Adrenal gland (tissue), 12 donors: ENCODE data around the gene ELL. TPM values are rescaled to one million over a fixed set of nuclear protein-coding genes. Genes with fewer than 3 reads are reported as not detected.

Experiments used
- DNase-seq, 7 donors: peaks; one replicate each; pipeline ENCODE4 v3.0.0-alpha.2; 2019 to 2020
- H3K27ac ChIP-seq, 5 donors: fragments of 200-600 bp; sonication (generic) in 4 of 5; 1 replicate in 3 of 5; 2 replicates in 2 of 5; pipeline versions ENCODE4 v1.5.1 to v1.8.0; 2016 to 2020; ENCODE audit warnings: mild to moderate bottlenecking in 1 of 5
- H3K27me3 ChIP-seq: fragments of 200-600 bp; 2 replicates; pipeline ENCODE4 v1.8.0; 2021
- H3K36me3 ChIP-seq, 2 donors: fragments of 200-600 bp; replicated peaks in 1 of 2; 1 replicate in 1 of 2; 2 replicates in 1 of 2; pipeline versions ENCODE4 v1.5.1 to v1.8.0; 2018 to 2022
- H3K4me1 ChIP-seq, 2 donors: fragments of 200-600 bp; replicated peaks in 1 of 2; 1 replicate in 1 of 2; 2 replicates in 1 of 2; pipeline versions ENCODE4 v1.5.1 to v1.8.0; 2018 to 2021
- H3K4me3 ChIP-seq, 4 donors: fragments of 200-600 bp; sonication (generic) in 3 of 4; one replicate each; pipeline ENCODE4 v1.5.1; 2016 to 2018
- H3K9me3 ChIP-seq, 3 donors: fragments of 200-600 bp; sonication (generic) in 1 of 3; replicated peaks in 1 of 3; 1 replicate in 2 of 3; 2 replicates in 1 of 3; pipeline versions ENCODE4 v1.5.1 to v1.8.0; 2016 to 2021
- POLR2A ChIP-seq, 2 donors: fragments of 450-650 bp; IDR thresholded peaks; one replicate each; pipeline ENCODE4 v1.6.1; 2017; ENCODE audit warnings: antibody characterized with exemption in 2 of 2, mild to moderate bottlenecking in 2 of 2, moderate library complexity in 1 of 2
- WGBS, 4 donors: extraction: QIAGEN DNeasy Blood & Tissue Kit in 2 of 4; methylation state at CpG; one replicate each; pipeline versions ENCODE4 v1.1.5 to v1.1.7; 2013 to 2017; 5-methylcytosine and 5-hydroxymethylcytosine counted together
- intact Hi-C, 2 donors: fragments of 100-400 bp; cut with DNase I; formaldehyde crosslinking; loops; one replicate each; pipeline versions ENCODE4 v1.14.1 to v1.15.0; 2022 to 2023
- polyA plus RNA-seq, 3 donors: library from polyadenylated mRNA; stranded (reverse); fragments of 200-250 nt in 2 of 3; fragments of 350-450 nt in 1 of 3; fragmentation: Illumina TruSeq in 1 of 3; extraction: RNeasy Lipid Tissue Mini Kit (QIAGEN cat#74804) in 1 of 3; gene quantifications; one replicate each; pipeline ENCODE4 v1.2.3, GENCODE V29; 2013 to 2014
- total RNA-seq, 9 donors: library from RNA; depleted of rRNA in 4 of 9; stranded (reverse); fragments of >200 nt in 4 of 9; fragments of 120-200 nt in 1 of 9; fragmentation: NEBNext Ultra II Directional in 1 of 9; extraction: Animal tissue kit (Norgen Biotek cat#: 25700) in 1 of 9; gene quantifications; one replicate each; pipeline versions ENCODE4 v1.1.0 to v1.2.4, GENCODE V29; 2013 to 2023
- TF ChIP-seq, protein P1 (sequence below), 6 experiments: fragments of 450-650 bp in 4 of 6; fragments of 200-600 bp in 2 of 6; sonication (generic) in 1 of 6; IDR thresholded peaks; 1 replicate in 5 of 6; 2 replicates in 1 of 6; pipeline versions ENCODE4 v1.5.1 to v1.8.0; 2016 to 2021; ENCODE audit warnings: antibody characterized with exemption in 6 of 6, mild to moderate bottlenecking in 2 of 6, moderate library complexity in 1 of 6
- donor health status: healthy with polysubstance abuse.
- donor health status: Bipolar disorder and iron deficiency.
- donor health status: DM: yes; HTN: yes; CAD: no.
- donor health status: DM: no; HTN: no; CAD: no.
- donor health status: DM: no; HTN: no; CAD: no.
- donor health status: DM: yes; HTN: yes; CAD: no.

Gene ELL
- total and polyA plus RNA-seq, 12 donors, result 1.8 to 28.3 (median 13.8) TPM

GRCh38 chr19:18401580-18402112 lies 120.2 kb downstream of the ELL start:
- Histone ChIP-seq H3K4me1 (peaks cover 7 to 15% of the 10 kb centered on the region in 2 donors), H3K4me3 (no peak overlapping the region), H3K27me3 (no peaks in the 10 kb centered on the region), H3K27ac (peak overlapping the region in 1 of 5 donors; percentile 60), H3K9me3 (no peaks in the 10 kb centered on the region), H3K36me3 (no peaks in the 10 kb centered on the region)
- 45 to 59% (median 55%) methylated on average over 7 of the region's 7 CpGs for WGBS, 4 donors
- intact Hi-C loops, result loop anchor here in 1 of 2 donors (10.0 kb wide), 1 partner anchor 127 kb away; the partner anchor contains the start of gene IQCN
- DNase-seq, result peak in 6 of 7 donors; percentile 57 to 82 (median 74)
- TF ChIP-seq POLR2A (IDR thresholded peaks at IDR 0.05), result no peak
- TF ChIP-seq, protein P1, sequence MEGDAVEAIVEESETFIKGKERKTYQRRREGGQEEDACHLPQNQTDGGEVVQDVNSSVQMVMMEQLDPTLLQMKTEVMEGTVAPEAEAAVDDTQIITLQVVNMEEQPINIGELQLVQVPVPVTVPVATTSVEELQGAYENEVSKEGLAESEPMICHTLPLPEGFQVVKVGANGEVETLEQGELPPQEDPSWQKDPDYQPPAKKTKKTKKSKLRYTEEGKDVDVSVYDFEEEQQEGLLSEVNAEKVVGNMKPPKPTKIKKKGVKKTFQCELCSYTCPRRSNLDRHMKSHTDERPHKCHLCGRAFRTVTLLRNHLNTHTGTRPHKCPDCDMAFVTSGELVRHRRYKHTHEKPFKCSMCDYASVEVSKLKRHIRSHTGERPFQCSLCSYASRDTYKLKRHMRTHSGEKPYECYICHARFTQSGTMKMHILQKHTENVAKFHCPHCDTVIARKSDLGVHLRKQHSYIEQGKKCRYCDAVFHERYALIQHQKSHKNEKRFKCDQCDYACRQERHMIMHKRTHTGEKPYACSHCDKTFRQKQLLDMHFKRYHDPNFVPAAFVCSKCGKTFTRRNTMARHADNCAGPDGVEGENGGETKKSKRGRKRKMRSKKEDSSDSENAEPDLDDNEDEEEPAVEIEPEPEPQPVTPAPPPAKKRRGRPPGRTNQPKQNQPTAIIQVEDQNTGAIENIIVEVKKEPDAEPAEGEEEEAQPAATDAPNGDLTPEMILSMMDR (IDR thresholded peaks at IDR 0.05), result peak in 4 of 6 experiments; percentile 26 to 38 (median 30)

DNA sequence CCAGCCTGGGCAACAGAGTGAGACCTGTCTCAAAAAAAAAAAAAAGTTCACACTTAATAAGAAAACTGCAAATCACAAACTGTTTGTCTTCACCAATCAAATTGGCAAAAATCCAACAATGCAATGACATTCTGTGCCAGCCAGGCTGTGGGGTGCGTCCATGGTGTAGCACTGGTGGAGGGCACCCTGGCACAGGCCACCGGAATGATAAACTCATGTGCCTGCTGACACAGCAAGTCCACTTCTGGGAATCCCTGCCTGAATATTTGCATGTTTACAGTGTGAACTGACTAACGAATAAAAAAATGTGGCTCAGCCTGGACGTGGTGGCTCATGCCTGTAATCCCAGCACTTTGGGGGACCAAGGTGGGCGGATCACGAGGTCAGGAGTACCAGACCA lies 122.9 kb downstream of the ELL start:
- Histone ChIP-seq H3K9me3 (no peaks in the 10 kb centered on the region), H3K4me3 (no peak overlapping the region), H3K27me3 (no peaks in the 10 kb centered on the region), H3K27ac (peak overlapping the region in 3 of 5 donors; percentile 26 to 57 (median 35)), H3K36me3 (no peaks in the 10 kb centered on the region), H3K4me1 (peaks cover 9 to 24% of the 10 kb centered on the region in 2 donors)
- DNase-seq, result peak in 5 of 7 donors; percentile 75 to 85 (median 81)
- TF ChIP-seq, protein P1 (IDR thresholded peaks at IDR 0.05), result no peak
- TF ChIP-seq POLR2A (IDR thresholded peaks at IDR 0.05), result no peak
- intact Hi-C loops, result no loop called here
- WGBS, 4 donors, result 38 to 42% (median 39%) methylated on average over 6 of the region's 6 CpGs

DNA sequence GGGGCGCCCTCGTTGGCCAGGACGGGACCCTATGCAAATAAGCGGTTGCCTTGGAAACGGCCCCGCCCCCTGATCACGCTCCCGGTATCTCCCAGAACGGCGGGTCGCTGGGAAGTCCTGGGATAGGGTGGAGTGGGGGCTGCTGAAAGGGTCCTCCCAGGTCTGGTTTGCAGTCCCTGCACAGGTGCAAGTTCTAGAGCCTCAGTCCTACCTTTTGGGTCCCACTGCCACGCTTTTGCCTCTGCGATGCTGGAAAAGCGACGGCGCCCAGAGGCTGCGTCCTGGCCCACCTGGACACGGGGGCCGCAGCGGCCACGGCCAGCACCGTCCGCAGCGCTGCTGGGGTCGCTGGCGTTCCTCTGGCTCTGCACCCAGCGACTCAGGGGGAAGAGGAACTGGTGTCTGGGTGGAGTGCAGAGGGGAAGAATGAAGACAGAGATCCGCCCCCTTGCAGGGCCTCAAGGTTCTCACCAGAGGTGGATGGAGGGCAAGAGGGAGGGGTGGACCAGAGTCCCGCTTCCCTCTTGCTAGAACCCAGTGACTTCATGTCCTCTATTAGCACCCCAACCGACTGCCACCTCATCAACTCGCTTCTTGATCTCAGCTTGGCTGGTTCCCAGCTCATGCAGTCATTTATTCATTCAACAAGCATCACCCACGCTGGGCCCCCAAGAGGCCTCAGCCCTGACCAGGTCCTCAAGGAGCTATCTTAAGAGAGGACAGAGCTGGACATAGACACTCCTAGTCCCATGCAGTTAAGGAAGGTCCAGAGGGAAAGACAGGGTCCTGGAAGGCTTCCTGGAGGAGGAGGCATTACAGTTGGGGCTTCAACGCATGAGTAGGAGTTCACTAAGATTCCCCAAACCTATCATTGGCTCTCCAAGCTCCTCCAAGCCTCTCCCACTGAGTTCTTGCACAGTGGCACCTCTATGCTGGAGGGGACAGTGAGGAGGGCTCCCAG lies 124.3 kb downstream of the ELL start, which contains the start of gene LRRC25:
Gene LRRC25 (minus strand): TSS at position 381 of the 961 bp plus-strand sequence. CDS start 659 bp downstream, outside the sequence.
- no peaks in the 10 kb centered on the region for H3K27me3 ChIP-seq
- H3K9me3 ChIP-seq, result no peaks in the 10 kb centered on the region
- peak in 4 of 7 donors; percentile 65 to 74 (median 68) for DNase-seq
- H3K36me3 ChIP-seq, result no peaks in the 10 kb centered on the region
- peak within 1 kb of the TSS in 1 of 4 donors; percentile 36 for H3K4me3 ChIP-seq
- 22 to 51% (median 25%) methylated on average over 6 to 33 of the region's 33 CpGs for WGBS, 4 donors
- intact Hi-C loops, result no loop called here
- peak in 1 of 2 donors; percentile 20 for TF ChIP-seq POLR2A (IDR thresholded peaks at IDR 0.05)
- TF ChIP-seq, protein P1 (IDR thresholded peaks at IDR 0.05), result no peak
- H3K4me1 ChIP-seq, result peaks cover 9 to 24% of the 10 kb centered on the region in 2 donors
- peak within 1 kb of the TSS; percentile 2 to 89 (median 59) for H3K27ac ChIP-seq
